ENCODE data around the gene CFAP221. TPM values are rescaled to one million over a fixed set of nuclear protein-coding genes. Genes with fewer than 3 reads are reported as not detected.

The CFAP221 gene
- total RNA-seq, 2 donors from 2014 or later: 12.2 to 21.5 TPM

DNA sequence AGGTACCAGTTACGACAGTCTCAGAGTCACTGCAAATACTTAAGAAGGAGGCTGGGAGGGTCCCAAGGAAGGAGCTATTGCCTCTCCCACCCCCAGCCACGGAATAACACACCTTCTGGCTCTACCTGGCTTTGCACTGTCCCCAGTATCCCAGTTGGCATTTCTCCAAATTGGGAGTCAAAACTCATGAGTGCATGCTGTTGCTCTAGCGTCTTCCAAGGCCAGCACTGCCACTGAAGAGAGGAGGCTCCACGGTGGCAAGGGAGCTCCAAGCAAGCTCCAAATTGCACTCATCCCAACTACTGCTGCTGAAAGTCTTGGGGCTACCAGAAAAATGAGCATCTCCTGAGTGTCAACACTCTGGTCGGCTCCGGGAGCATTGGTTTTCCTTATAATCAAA lies 21.6 kb upstream of the CFAP221 start:
- H3K36me3 ChIP-seq (replicated peaks in 1 of 2; ENCODE audit: insufficient read depth in 1 of 2, low read depth in 2 of 2): no peaks in the 10 kb centered on the region
- TF ChIP-seq, protein P1, sequence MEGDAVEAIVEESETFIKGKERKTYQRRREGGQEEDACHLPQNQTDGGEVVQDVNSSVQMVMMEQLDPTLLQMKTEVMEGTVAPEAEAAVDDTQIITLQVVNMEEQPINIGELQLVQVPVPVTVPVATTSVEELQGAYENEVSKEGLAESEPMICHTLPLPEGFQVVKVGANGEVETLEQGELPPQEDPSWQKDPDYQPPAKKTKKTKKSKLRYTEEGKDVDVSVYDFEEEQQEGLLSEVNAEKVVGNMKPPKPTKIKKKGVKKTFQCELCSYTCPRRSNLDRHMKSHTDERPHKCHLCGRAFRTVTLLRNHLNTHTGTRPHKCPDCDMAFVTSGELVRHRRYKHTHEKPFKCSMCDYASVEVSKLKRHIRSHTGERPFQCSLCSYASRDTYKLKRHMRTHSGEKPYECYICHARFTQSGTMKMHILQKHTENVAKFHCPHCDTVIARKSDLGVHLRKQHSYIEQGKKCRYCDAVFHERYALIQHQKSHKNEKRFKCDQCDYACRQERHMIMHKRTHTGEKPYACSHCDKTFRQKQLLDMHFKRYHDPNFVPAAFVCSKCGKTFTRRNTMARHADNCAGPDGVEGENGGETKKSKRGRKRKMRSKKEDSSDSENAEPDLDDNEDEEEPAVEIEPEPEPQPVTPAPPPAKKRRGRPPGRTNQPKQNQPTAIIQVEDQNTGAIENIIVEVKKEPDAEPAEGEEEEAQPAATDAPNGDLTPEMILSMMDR (IDR thresholded peaks at IDR 0.05): no peak
- TF ChIP-seq POLR2A (IDR thresholded peaks at IDR 0.05): peak in 2 of 3 donors; percentile 67 to 71
- peak overlapping the region; percentile 2 to 87 (median 80) for H3K27ac ChIP-seq
- DNase-seq (peak in 3 of 4 donors; percentile 30 to 47 (median 46)), ATAC-seq (peak; percentile 54)
- peaks cover 0 to 8% of the 10 kb centered on the region in 2 donors for H3K27me3 ChIP-seq
- peaks cover 65% of the 10 kb centered on the region for H3K4me1 ChIP-seq
- no peaks in the 10 kb centered on the region for H3K9me3 ChIP-seq
- intact Hi-C loops (cut with DNase I): no loop called here
- 32 to 39% methylated on average over 6 of the region's 6 CpGs for WGBS, 2 donors
- no peak overlapping the region for H3K4me3 ChIP-seq

DNA sequence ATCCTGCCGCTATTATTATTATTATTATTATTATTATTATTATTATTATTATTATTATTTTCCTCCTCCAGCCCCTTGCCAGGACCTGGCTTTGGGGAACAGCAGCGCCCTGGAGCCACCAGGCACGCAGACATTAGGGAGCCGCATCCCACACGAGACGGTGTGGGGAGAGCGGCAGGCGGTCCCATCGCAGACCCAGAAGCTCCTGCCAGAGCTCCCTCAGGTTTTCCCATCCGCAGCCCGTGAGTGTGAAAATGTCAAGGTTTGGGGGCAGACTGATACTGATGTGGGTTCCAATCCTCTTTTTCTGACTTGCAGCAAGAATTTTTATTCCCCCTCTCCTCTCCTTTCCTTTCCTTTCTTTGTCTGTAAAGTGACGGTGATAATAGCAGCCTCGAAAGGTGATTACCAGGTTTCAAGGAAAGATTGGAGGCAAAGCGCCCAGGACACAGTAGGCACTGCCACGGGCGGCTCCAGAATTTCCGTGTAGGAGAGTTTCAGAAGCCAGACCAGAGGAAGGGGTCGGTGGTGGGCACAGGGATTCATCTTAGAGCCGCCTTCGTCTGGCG lies 20.8 kb upstream of the CFAP221 start:
- DNase-seq (no peak), ATAC-seq (no peak)
- TF ChIP-seq, protein P1 (IDR thresholded peaks at IDR 0.05): no peak
- no peak for TF ChIP-seq POLR2A (IDR thresholded peaks at IDR 0.05)
- Histone ChIP-seq H3K4me3 (peak overlapping the region in 1 of 2 donors; percentile 28), H3K4me1 (peaks cover 57% of the 10 kb centered on the region), H3K9me3 (no peaks in the 10 kb centered on the region), H3K27me3 (peaks cover 0 to 8% of the 10 kb centered on the region in 2 donors), H3K27ac (peak overlapping the region; percentile 66 to 87 (median 80)), H3K36me3 (replicated peaks in 1 of 2; ENCODE audit: insufficient read depth in 1 of 2, low read depth in 2 of 2) (no peaks in the 10 kb centered on the region)
- WGBS, 2 donors: 6 to 7% methylated on average over 21 of the region's 21 CpGs
- intact Hi-C loops (cut with DNase I): no loop called here

DNA sequence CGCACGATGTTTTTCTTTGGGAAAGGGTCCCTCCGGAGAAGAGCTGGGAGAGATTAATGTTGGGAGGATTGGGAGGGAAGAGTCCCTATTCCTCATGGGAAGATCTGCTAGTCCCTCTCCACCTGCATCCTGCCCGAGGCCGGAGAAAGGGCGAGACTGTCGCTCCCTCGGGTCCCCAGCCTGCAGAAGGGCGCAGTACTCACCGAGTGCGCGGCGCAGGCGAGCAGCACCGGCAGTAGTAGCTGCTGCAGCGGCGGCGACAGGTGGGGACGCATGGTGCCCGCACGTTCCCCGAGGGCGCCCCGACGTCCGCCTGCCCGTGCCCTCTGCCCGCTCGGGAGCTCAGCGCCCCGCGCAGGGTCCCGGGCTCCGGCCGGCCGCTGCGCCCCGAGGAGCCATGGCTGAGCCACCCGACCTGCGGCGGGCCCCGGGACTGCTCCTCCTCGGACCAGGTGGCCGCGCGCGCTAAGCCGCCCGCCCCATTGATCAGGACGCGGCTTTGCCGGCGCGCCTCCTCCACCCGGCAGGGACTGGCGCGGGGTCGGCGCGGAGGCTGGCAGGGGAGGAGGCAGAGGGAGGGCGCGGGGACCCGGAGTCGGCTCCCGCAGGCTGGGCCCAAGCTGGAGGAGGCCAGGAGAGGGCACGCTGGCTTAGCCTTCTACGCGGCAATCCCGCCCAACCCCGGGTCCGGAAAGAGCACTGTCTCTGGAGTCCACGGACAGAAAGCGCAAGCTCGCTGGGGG lies 20.1 kb upstream of the CFAP221 start, which contains the start of gene SCTR:
Gene SCTR, minus strand, starts transcription at position 532 of the 743 bp plus-strand sequence. Its CDS starts 257 bp downstream, at position 275.
- H3K9me3 ChIP-seq: no peaks in the 10 kb centered on the region
- TF ChIP-seq, protein P1 (IDR thresholded peaks at IDR 0.05): peak in 2 of 7 experiments; percentile 27 to 30
- TF ChIP-seq POLR2A (IDR thresholded peaks at IDR 0.05): peak in 2 of 3 donors; percentile 22 to 31

DNA sequence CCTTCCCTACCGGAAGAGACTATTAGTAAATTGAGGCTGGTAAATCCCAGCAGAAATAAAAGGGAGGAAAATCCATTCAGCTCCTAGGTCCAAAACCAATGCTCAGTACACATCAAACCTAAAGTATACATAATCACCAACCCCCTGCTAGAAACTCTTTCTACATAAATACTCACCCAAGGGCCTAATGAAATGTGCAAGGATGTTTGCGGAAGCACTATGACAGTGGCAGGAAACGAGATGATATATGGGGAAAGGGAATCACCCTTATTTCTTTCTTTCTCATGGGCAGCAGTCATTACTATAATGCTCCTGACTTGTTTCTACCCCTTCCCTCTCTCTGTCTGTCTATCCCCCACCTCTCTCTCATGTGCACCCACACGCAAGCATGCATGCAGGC lies 18.6 kb upstream of the CFAP221 start:
- Histone ChIP-seq H3K36me3 (replicated peaks in 1 of 2; ENCODE audit: insufficient read depth in 1 of 2, low read depth in 2 of 2) (no peaks in the 10 kb centered on the region), H3K27me3 (peaks cover 0 to 8% of the 10 kb centered on the region in 2 donors), H3K27ac (peak overlapping the region; percentile 32 to 87 (median 80)), H3K4me1 (peaks cover 45% of the 10 kb centered on the region), H3K4me3 (no peak overlapping the region), H3K9me3 (no peaks in the 10 kb centered on the region)
- WGBS, 2 donors: 47 to 55% methylated on average over 4 of the region's 4 CpGs
- TF ChIP-seq, protein P1 (IDR thresholded peaks at IDR 0.05): no peak
- TF ChIP-seq POLR2A (IDR thresholded peaks at IDR 0.05): peak in 1 of 3 donors; percentile 36
- intact Hi-C loops (cut with DNase I): no loop called here
- ATAC-seq: no peak
- DNase-seq: no peak

More for the DNA sequence above, 20.1 kb upstream of the CFAP221 start, which contains the start of gene SCTR:
- no peaks in the 10 kb centered on the region for H3K36me3 ChIP-seq (replicated peaks in 1 of 2; ENCODE audit: insufficient read depth in 1 of 2, low read depth in 2 of 2)
- H3K27ac ChIP-seq: peak within 1 kb of the TSS; percentile 66 to 87 (median 80)
- 7 to 9% methylated on average over 33 to 66 of the region's 74 CpGs for WGBS, 2 donors
- intact Hi-C loops (cut with DNase I): no loop called here
- peak in 2 of 4 donors; percentile 54 to 56 for DNase-seq
- H3K27me3 ChIP-seq: peaks cover 0 to 8% of the 10 kb centered on the region in 2 donors
- peak; percentile 45 for ATAC-seq
- H3K4me1 ChIP-seq: peaks cover 53% of the 10 kb centered on the region
- H3K4me3 ChIP-seq: peak within 1 kb of the TSS in 1 of 2 donors; percentile 28

Measured in body of pancreas (tissue), 4 donors.